Activated CD8-positive, alpha-beta memory T cell treated with anti-CD3 and anti-CD28 coated beads for 36 hours (primary cell): ENCODE results near the gene GNAT3. TPM values are rescaled to one million over a fixed set of nuclear protein-coding genes. Genes with fewer than 3 reads are reported as not detected.

ENCODE experiments used
- CTCF ChIA-PET: fragments of 350-600 bp; sonication (Branson Sonifier 250); formaldehyde crosslinking; loops from one replicate; lab custom pipeline; 2021; ENCODE audit warnings: antibody characterized with exemption; lab: Charles Lee
- POLR2A ChIA-PET: fragments of 350-600 bp; sonication (Branson Sonifier 250); formaldehyde crosslinking; loops from one replicate; lab custom pipeline; 2021; ENCODE audit warnings: antibody characterized with exemption; lab: Charles Lee
- total RNA-seq, 2 experiments: library from RNA; stranded (reverse); gene quantifications; one replicate each; pipeline ENCODE4 v1.2.3, GENCODE V29; 2021

Gene GNAT3
- not detected for total RNA-seq

DNA sequence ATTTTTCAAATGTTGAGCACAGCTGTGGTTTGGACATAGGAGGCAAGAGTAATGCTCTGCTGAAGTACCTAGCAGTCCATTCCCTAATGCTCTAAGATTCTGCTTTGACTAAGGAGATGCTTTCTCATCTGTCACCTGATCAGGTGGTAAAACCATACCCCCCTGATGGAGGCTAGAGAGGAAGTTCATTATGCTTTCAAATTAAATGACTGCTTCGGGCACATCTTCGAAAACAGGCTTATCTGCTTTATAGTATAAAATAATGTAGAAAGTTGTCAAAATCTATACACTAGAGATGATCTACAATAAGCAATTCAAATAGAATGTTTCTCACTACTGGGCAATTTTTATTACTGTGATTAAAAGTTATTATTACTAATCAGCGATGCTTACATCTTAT is at the start of gene GNAT3:
TSS of gene GNAT3 (minus strand) at position 101 of the 400 bp plus-strand sequence. CDS start 138 bp downstream, outside the sequence.
- POLR2A ChIA-PET: no interaction called here
- CTCF ChIA-PET: no interaction called here

GRCh38 chr7:80558116-80558515 is 46.3 kb upstream of the GNAT3 start:
- CTCF ChIA-PET: no interaction called here

DNA sequence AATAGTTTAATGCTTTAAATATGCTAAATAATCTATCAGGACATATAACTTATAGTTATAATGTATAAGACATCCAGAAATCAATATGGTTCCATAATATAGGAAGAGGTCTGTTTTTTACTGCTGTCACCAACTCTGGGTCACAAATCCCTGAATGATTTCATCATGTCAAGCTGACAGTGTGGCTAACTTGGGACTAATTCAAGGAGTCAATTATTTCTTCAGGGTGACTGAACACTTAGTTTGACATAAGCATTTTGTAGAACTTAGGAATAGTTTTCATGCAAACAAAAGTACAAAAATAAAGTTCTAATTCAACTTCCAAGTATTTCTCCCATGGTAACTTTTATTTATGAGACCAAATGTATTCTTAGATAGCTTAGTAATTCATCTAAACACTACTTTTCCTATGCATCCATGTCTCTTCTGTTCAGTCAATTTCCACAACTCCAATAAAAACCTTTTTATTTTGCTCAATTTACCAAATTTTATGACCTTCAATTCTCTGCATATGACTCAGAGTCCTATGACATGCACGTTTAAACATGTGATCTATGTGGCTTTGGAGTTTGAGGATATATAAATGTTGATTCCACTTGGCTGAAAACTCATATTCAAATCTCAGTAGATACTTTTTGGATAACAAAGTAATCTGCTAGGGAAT is 40.3 kb upstream of the GNAT3 start:
- ChIA-PET POLR2A (no interaction called here), CTCF (no interaction called here)

More at GRCh38 chr7:80558116-80558515, 46.3 kb upstream of the GNAT3 start:
- POLR2A ChIA-PET: no interaction called here

- ChIA-PET POLR2A (no interaction called here), CTCF (no interaction called here)
These were observed 38.1 kb upstream of the GNAT3 start for GRCh38 chr7:80550005-80550404.

- ChIA-PET POLR2A (no interaction called here), CTCF (no interaction called here)
These were observed 37.1 kb upstream of the GNAT3 start for GRCh38 chr7:80548840-80549530.

GRCh38 chr7:80542398-80542797 is 30.5 kb upstream of the GNAT3 start:
- ChIA-PET POLR2A (no interaction called here), CTCF (no interaction called here)

DNA sequence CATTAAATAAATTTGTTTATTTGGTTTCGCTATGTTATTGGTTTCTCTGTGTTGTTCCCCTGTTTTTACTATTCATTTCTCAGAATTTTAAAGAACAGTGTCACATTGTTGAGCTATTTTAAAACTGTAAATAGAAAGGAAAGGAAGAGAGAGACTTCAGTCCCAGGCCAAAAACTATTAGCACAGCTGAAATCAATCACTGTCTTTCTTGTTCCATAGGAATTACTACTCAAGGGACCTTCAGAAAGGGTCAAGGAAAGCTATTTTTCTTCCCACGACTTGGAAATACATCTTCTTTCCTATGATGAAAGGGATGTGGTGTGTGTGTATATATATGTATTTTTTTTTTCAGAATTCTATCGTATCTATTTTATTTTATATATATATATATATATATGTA is 29.0 kb upstream of the GNAT3 start:
- ChIA-PET POLR2A (no interaction called here), CTCF (no interaction called here)

DNA sequence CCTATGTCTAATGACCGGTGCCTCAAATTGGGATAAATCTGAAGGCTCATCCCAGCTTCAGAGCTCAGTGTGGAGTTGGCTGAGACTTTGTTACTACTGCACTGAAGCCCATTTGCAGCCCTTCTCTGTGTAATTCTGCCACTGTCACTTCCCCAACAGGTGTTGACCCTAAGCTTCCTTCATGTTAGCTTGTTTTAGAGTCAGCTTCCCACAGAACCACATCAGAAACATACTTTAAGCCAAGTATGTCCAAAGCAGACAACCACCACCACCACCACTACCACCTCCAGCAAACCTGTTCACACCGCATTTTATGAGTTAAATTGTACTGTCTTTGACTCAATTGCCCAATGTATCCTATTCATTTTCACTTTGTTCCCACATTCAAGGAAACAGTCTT is 25.2 kb upstream of the GNAT3 start:
- CTCF ChIA-PET: no interaction called here
- POLR2A ChIA-PET: no interaction called here

DNA sequence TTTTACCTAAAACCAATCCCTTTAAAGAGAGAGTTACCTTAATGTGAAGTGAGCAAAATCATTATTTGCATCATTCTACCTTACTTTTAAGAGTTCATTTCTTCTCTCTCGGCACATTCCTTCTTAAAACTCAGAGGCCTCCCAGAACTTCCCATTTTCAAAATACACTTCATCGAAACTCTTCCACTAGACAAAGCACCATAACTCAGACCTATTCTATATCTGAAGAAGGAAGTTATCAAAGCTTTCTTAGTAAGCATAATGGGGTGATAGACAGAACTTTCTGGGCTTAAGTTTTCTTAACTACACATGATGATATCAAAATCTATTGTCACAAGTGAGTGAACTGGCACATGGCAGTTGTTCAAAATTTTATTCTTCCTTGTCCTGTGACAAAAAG is 24.6 kb upstream of the GNAT3 start:
- CTCF ChIA-PET: no interaction called here
- POLR2A ChIA-PET: no interaction called here

DNA sequence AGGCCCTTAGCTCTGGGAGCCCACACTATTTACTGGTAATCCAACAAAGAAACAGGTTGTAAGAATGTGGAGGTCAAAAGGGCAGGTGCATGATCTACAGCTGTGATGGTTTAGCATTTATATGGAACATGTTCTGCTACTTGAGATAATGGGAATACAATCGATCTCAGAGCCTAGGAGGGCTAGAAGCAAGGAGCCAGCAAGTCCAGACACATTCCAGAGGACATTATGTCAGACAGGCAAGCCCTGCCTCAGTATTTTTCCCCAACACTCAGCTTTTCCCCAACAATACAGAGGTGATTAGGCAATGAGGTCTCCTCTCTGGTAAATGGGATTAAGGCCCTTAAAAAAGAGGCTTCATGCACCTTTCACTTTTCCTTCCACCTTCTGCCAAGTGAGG is 21.4 kb upstream of the GNAT3 start:
- ChIA-PET CTCF (no interaction called here), POLR2A (no interaction called here)

GRCh38 chr7:80532153-80532552 is 20.3 kb upstream of the GNAT3 start:
- ChIA-PET CTCF (no interaction called here), POLR2A (no interaction called here)

DNA sequence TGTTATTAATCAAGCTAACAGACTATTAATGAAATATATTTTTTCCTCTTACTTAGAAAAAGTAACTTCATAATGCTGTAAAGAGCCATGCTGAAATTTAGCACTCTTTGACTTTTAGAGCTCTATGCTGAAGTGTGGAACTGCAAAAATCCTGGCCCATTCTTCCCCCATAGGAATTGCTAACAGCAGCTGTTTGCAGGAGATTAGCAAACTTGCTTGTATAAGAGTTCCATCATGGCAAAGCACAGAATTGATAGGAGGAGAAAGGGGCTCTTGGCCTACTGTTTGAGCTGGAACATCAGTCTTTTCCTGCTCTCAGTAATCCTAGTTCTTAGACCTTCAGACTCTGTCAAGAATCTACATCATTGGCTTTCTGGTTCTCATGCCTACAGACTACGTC is 18.3 kb upstream of the GNAT3 start:
- CTCF ChIA-PET: no interaction called here
- POLR2A ChIA-PET: no interaction called here

- ChIA-PET POLR2A (no interaction called here), CTCF (no interaction called here)
These were observed 17.5 kb upstream of the GNAT3 start for GRCh38 chr7:80529362-80529761.

- POLR2A ChIA-PET: no interaction called here
- CTCF ChIA-PET: no interaction called here
These were observed 16.8 kb upstream of the GNAT3 start for GRCh38 chr7:80528689-80529088.

DNA sequence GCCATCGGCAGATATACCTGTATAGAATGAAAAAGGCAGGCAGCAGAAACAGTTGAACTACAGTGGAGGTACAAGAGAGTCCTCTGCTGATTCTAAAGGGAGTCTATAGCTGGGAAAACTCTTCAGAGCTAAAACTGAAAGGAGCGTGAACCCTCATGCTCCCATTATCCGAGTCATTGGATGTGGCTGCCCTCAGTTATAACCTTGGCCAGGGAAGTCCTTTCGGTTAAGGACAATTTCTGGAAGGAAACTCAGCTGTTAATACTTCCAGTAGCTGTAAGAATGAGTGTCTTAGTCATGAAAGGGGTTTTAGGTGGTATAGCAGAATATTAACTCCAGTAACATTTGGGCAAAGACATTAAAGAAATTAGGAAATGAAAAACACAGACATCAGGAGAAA is 14.6 kb upstream of the GNAT3 start:
- ChIA-PET CTCF (no interaction called here), POLR2A (no interaction called here)

DNA sequence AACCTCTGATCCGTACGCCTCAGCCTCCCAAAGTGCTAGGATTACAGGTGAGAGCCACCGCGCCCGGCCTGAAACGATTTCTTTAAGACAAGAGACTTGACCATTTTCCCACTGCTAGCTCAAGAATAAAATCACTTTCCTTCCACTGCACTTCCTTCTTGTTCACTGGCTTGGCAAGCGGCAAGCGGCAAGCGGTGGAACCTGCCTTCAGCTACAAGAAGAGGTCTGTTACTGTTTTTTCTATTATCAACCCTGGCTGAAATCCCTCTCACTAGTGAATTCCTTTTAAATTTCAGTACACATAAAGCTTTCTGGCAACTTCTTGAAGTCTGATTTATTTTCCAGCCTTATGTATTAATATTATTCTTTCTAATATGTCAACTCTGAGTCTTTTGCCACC is 12.8 kb upstream of the GNAT3 start:
- CTCF ChIA-PET: no interaction called here
- POLR2A ChIA-PET: no interaction called here

- POLR2A ChIA-PET: no interaction called here
- CTCF ChIA-PET: no interaction called here
These were observed 9.9 kb upstream of the GNAT3 start for GRCh38 chr7:80521809-80522208.

DNA sequence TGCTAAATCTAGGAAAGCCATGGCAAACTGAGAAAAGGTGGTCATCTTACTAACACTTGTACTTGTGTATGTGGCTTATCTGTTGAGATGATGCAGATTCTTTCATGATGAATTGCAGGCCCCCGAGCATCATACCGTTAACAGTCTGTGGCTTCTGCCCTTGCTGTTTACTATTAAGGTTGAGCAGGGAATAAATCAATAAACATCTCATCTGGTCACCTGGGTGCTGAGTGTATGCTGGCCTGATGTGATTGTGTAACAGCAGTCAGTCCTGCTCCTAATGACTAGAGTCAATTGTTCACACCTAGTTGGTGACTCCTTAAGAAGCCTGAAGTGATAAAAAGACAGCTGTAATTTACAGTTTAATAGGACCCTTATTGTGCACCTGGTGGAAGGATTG is 8.3 kb upstream of the GNAT3 start:
- CTCF ChIA-PET: no interaction called here
- POLR2A ChIA-PET: no interaction called here

DNA sequence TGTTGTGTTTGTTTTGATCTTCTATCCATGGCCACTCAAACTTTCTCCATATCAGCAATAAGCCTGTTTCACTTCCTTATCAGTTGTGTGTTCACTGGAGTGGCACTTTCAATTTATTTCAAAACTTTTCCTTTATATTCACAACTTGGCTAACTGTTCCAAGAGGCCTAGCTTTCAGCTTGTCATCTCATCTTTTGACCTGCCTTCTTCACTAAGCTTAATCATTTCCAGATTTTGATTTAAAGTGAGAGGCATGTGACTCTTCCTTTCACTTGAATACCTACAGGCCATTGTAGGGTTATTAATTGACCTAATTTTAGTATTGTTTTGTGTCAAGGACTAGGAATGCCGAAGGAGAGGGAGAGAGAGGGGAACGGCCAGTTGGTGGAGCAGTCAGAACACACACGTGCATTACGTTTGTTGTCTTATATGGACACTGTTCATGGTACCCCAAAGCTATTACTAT is 5.5 kb upstream of the GNAT3 start:
- CTCF ChIA-PET: no interaction called here

GRCh38 chr7:80515298-80515697 is 3.4 kb upstream of the GNAT3 start:
- CTCF ChIA-PET: interaction anchor here (0.5 kb wide), 1 partner anchor 988 kb away, joined by 3 read pairs; no protein-coding TSS in a partner anchor
- POLR2A ChIA-PET: no interaction called here

More for the DNA sequence above, 5.5 kb upstream of the GNAT3 start:
- POLR2A ChIA-PET: no interaction called here

DNA sequence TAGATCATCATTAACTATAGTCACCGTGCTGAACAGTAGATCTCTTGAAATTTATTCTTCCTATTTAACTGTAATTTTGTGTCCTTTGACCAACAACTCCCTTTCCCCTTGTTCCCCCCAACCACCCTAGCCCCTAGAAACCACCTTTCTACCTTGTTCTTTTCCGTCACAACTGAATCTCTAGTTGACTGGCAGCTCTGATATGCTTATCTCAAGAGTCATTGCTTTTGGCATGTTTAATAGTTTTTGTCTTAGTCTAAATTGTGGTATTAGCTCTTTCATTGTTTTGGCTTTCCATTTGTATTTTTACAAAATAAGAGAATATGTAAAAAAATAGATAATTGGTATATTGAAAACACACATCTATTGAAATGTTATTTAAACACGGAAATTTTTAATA is 1.8 kb downstream of the GNAT3 start:
- ChIA-PET CTCF (no interaction called here), POLR2A (no interaction called here)
